Lung (tissue), 12 donors: ENCODE results near the gene LRP1. TPM values are rescaled to one million over a fixed set of nuclear protein-coding genes. Genes with fewer than 3 reads are reported as not detected.

ENCODE experiments used
- ATAC-seq: fragments of 200-7000 bp; cut with Tn5 transposase; one replicate; pipeline ENCODE4 v1.9.1; 2020; ENCODE audit warnings: moderate number of reproducible peaks; ENCODE audit not compliant: insufficient read depth, low FRiP score
- DNase-seq, 3 donors: peaks; one replicate each; pipeline ENCODE4 v3.0.0-alpha.2; 2013 to 2017
- H3K27ac ChIP-seq, 2 donors: one replicate each; pipeline ENCODE4 v1.5.1; 2013; ENCODE audit warnings: mild to moderate bottlenecking in 2 of 2, moderate library complexity in 2 of 2, control low read depth in 1 of 2, inconsistent platforms in 1 of 2, low read depth in 1 of 2, low read length in 1 of 2
- H3K27me3 ChIP-seq, 3 donors: one replicate each; pipeline ENCODE4 v1.5.1; 2013; ENCODE audit warnings: low read length in 2 of 3; ENCODE audit not compliant: control insufficient read depth in 3 of 3, insufficient read depth in 3 of 3
- H3K36me3 ChIP-seq, 4 donors: one replicate each; pipeline ENCODE4 v1.5.1; 2013; ENCODE audit warnings: low read length in 4 of 4, mild to moderate bottlenecking in 1 of 4, moderate library complexity in 1 of 4; ENCODE audit not compliant: control insufficient read depth in 4 of 4, insufficient read depth in 4 of 4
- H3K4me1 ChIP-seq, 5 donors: one replicate each; pipeline ENCODE4 v1.5.1; 2013; ENCODE audit warnings: low read length in 5 of 5, mild to moderate bottlenecking in 2 of 5, moderate library complexity in 1 of 5; ENCODE audit not compliant: control insufficient read depth in 5 of 5, insufficient read depth in 5 of 5
- H3K4me3 ChIP-seq: one replicate; pipeline ENCODE4 v1.5.1; 2013; ENCODE audit warnings: mild to moderate bottlenecking, control low read depth, moderate library complexity
- H3K9ac ChIP-seq, 2 donors: one replicate each; pipeline ENCODE4 v1.5.1; 2013; ENCODE audit warnings: low read length in 2 of 2, control low read depth in 1 of 2; ENCODE audit not compliant: insufficient read depth in 1 of 2
- H3K9me3 ChIP-seq, 4 donors: one replicate each; pipeline ENCODE4 v1.5.1; 2013; ENCODE audit warnings: low read length in 3 of 4, mild to moderate bottlenecking in 1 of 4, moderate library complexity in 1 of 4; ENCODE audit not compliant: control insufficient read depth in 4 of 4, insufficient read depth in 3 of 4
- CTCF ChIP-seq: IDR thresholded peaks from 2 replicates; pipeline ENCODE4 v1.5.1; 2012; ENCODE audit warnings: mild to moderate bottlenecking; ENCODE audit errors: control extremely low read depth, extremely low read depth
- WGBS, 2 donors: extraction: QIAGEN DNeasy Blood & Tissue Kit; methylation state at CpG; one replicate each; pipeline ENCODE4 v1.1.7; 2013; 5-methylcytosine and 5-hydroxymethylcytosine counted together
- polyA plus RNA-seq, 2 donors: library from polyadenylated mRNA; stranded (reverse); fragments of 200-250 nt; gene quantifications; one replicate each; pipeline ENCODE4 v1.2.1, GENCODE V29; 2013
- total RNA-seq, 2 donors: library from RNA; depleted of rRNA in 1 of 2; stranded (reverse); fragments of >200 nt in 1 of 2; gene quantifications; one replicate each; pipeline ENCODE4 v1.2.1, GENCODE V29; 2014 to 2021
- donor health status: control.
- donor health status: control.
- donor health status: Bipolar disorder and iron deficiency.
- donor health status: healthy.
- donor health status: DM: yes; HTN: yes; CAD: no.

LRP1 gene
- total and polyA plus RNA-seq, 4 donors, result 52.6 to 338 (median 122) TPM

DNA sequence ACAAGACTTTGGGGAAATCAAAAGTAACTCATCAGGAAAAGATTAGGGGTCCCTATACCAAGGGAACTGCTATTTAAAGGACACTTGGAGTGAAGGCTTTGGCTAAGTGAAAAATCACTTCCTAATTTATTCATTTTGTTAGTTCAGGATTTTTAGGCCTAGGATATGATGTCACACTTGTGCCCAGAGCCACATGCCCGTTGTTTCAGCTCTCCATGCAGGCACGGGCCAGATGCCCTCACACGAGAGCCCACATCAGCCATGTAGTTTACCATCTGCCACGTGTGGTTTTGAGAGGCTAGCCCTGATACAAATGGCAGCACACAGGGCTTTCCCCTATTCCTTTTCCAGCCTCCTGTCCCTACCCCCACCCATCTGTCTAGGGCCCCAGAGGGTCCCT, 31.0 kb downstream of the LRP1 start:
- peaks cover 3 to 72% (median 55%) of the 10 kb centered on the region in 4 donors for H3K36me3 ChIP-seq
- DNase-seq (no peak), ATAC-seq (no peak)
- 68 to 83% methylated on average over 4 of the region's 4 CpGs for WGBS, 2 donors
- TF ChIP-seq CTCF, result no peak
- no peaks in the 10 kb centered on the region for H3K27me3 ChIP-seq
- no peak overlapping the region for H3K27ac ChIP-seq
- H3K4me1 ChIP-seq, result peaks cover 0 to 6% (median 3%) of the 10 kb centered on the region in 5 donors
- H3K4me3 ChIP-seq, result no peak overlapping the region
- no peak overlapping the region for H3K9ac ChIP-seq
- H3K9me3 ChIP-seq, result peaks cover 0 to 2% (median 0%) of the 10 kb centered on the region in 4 donors

DNA sequence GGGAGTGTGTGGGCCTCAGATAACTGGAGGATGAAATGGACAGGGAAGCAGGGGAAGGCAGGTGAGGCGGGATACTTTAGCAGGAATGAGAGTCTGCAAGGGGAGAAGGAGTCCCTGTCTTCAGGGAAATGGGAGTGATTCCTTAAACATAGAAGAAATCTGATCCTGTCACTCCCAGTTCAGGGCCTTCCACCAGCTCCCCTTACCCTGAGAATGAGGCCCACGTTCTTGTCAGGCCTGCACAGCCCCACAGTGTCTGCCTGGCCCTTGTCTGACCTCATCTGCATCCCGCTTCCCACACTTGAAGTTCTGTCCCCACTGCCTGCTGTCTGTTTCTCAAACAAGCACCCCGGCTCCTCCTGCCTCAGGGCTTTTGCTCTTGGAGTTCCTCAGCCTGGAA, 31.8 kb downstream of the LRP1 start:
- Histone ChIP-seq H3K36me3 (peaks cover 3 to 69% (median 52%) of the 10 kb centered on the region in 4 donors), H3K9me3 (peaks cover 0 to 2% (median 0%) of the 10 kb centered on the region in 4 donors), H3K9ac (no peak overlapping the region), H3K4me3 (no peak overlapping the region), H3K4me1 (peaks cover 0 to 6% (median 3%) of the 10 kb centered on the region in 5 donors), H3K27me3 (no peaks in the 10 kb centered on the region), H3K27ac (no peak overlapping the region)
- WGBS, 2 donors, result 86 to 97% methylated on average over 4 of the region's 4 CpGs
- no peak for ATAC-seq
- DNase-seq, result no peak
- TF ChIP-seq CTCF, result no peak

GRCh38 chr12:57160741-57161140, 32.5 kb downstream of the LRP1 start:
- ATAC-seq (no peak), DNase-seq (no peak)
- Histone ChIP-seq H3K27me3 (no peaks in the 10 kb centered on the region), H3K27ac (no peak overlapping the region), H3K9me3 (peaks cover 0 to 2% (median 0%) of the 10 kb centered on the region in 4 donors), H3K36me3 (peaks cover 3 to 68% (median 50%) of the 10 kb centered on the region in 4 donors), H3K9ac (no peak overlapping the region), H3K4me3 (no peak overlapping the region), H3K4me1 (peaks cover 0 to 6% (median 3%) of the 10 kb centered on the region in 5 donors)
- TF ChIP-seq CTCF, result no peak
- WGBS, 2 donors, result 96 to 98% methylated on average over 14 of the region's 14 CpGs

GRCh38 chr12:57161491-57161890, 33.2 kb downstream of the LRP1 start:
- DNase-seq, result no peak
- no peaks in the 10 kb centered on the region for H3K27me3 ChIP-seq
- WGBS, 2 donors, result 87 to 91% methylated on average over 7 of the region's 7 CpGs
- peaks cover 0 to 2% (median 0%) of the 10 kb centered on the region in 4 donors for H3K9me3 ChIP-seq
- ATAC-seq, result no peak
- H3K27ac ChIP-seq, result no peak overlapping the region
- TF ChIP-seq CTCF, result no peak
- no peak overlapping the region for H3K9ac ChIP-seq
- H3K4me1 ChIP-seq, result peaks cover 0 to 6% (median 3%) of the 10 kb centered on the region in 5 donors
- H3K4me3 ChIP-seq, result no peak overlapping the region
- H3K36me3 ChIP-seq, result peaks cover 3 to 65% (median 50%) of the 10 kb centered on the region in 4 donors
